ENCODE results near the gene AQP12B. TPM values are rescaled to one million over a fixed set of nuclear protein-coding genes. Genes with fewer than 3 reads are reported as not detected.

AQP12B gene
- total RNA-seq, 1 donor from 2014 or later, result not detected

DNA sequence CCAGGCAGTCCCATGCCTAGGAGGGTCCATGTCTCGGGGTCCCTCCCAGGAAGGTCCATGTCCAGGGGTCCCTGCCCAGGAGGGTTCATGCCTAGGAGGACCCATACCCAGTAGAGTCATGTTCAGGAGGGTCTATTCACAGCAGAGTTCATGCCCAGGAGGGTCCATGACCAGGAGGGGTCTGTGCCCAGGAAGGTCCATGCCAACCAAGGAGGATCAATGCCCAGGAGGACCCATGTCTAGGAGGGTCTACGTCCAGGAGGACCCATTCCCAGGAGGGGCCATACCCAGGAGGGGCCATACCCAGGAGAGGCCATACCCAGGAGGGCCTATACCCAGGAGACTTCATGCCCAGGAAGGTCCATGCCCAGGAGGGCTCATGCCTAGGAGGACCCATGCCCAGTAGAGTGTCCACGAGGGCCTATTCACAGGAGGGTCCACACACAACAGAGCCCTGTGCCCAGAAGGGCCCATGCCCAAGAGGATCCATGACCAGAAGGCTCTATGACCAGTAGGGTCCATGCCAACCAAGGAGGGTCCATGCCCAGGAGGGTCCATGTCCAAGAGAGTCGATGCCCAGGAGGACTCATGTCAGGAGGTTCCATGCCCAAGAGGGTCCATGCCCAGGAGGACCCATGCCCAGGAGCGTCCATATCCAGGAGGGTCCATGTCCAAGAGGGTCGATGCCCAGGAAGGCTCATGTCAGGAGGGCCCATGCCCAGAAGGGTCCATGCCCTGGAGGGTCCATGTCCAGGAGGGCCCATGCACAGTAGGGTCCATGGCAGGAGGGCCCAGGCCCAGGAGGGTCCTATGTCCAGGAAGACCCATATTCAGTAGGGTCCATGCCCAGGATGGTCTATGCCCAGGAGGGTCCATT is 47.3 kb downstream of the AQP12B start:
- H3K27ac Mint-ChIP-seq (ENCODE audit: unreplicated experiment), result no peak overlapping the region
- no peak overlapping the region for H3K4me3 Mint-ChIP-seq (ENCODE audit: unreplicated experiment)
- peaks cover 4% of the 10 kb centered on the region for H3K27me3 Mint-ChIP-seq (ENCODE audit: unreplicated experiment)
- H3K36me3 Mint-ChIP-seq (ENCODE audit: unreplicated experiment), result peaks cover 9% of the 10 kb centered on the region
- no peaks in the 10 kb centered on the region for H3K4me1 Mint-ChIP-seq (ENCODE audit: low read depth, unreplicated experiment)
- TF ChIP-seq, protein P1, sequence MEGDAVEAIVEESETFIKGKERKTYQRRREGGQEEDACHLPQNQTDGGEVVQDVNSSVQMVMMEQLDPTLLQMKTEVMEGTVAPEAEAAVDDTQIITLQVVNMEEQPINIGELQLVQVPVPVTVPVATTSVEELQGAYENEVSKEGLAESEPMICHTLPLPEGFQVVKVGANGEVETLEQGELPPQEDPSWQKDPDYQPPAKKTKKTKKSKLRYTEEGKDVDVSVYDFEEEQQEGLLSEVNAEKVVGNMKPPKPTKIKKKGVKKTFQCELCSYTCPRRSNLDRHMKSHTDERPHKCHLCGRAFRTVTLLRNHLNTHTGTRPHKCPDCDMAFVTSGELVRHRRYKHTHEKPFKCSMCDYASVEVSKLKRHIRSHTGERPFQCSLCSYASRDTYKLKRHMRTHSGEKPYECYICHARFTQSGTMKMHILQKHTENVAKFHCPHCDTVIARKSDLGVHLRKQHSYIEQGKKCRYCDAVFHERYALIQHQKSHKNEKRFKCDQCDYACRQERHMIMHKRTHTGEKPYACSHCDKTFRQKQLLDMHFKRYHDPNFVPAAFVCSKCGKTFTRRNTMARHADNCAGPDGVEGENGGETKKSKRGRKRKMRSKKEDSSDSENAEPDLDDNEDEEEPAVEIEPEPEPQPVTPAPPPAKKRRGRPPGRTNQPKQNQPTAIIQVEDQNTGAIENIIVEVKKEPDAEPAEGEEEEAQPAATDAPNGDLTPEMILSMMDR (IDR thresholded peaks at IDR 0.05; ENCODE audit: partially characterized antibody, unreplicated experiment), result no peak
- H3K9me3 Mint-ChIP-seq (ENCODE audit: unreplicated experiment), result peaks cover 20% of the 10 kb centered on the region
- no peak for DNase-seq

DNA sequence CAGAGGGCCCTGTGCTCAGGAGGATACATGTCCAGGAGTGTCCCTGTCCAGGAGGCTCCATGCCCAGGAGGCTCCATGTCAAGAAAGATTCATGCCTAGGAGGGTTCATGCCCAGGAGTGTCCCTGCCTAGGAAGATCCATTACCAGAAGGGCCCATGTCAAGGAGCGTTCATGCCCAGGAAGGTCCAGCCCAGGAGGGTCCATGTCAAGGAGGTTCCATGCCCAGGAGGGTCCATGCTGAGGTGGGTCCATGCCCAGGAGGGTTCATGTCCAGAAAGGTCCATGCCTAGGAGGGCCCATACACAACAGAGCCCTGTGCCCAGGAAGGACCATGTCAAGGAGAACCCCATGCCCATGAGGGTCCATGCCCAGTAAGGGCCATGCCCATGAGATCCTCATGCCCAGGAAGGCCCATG is 50.4 kb downstream of the AQP12B start:
- Mint-ChIP-seq H3K4me3 (ENCODE audit: unreplicated experiment) (no peak overlapping the region), H3K27ac (ENCODE audit: unreplicated experiment) (no peak overlapping the region), H3K36me3 (ENCODE audit: unreplicated experiment) (peaks cover 9% of the 10 kb centered on the region), H3K9me3 (ENCODE audit: unreplicated experiment) (peaks cover 16% of the 10 kb centered on the region), H3K27me3 (ENCODE audit: unreplicated experiment) (peaks cover 6% of the 10 kb centered on the region), H3K4me1 (ENCODE audit: low read depth, unreplicated experiment) (no peaks in the 10 kb centered on the region)
- TF ChIP-seq, protein P1 (IDR thresholded peaks at IDR 0.05; ENCODE audit: partially characterized antibody, unreplicated experiment), result no peak
- DNase-seq, result no peak

DNA sequence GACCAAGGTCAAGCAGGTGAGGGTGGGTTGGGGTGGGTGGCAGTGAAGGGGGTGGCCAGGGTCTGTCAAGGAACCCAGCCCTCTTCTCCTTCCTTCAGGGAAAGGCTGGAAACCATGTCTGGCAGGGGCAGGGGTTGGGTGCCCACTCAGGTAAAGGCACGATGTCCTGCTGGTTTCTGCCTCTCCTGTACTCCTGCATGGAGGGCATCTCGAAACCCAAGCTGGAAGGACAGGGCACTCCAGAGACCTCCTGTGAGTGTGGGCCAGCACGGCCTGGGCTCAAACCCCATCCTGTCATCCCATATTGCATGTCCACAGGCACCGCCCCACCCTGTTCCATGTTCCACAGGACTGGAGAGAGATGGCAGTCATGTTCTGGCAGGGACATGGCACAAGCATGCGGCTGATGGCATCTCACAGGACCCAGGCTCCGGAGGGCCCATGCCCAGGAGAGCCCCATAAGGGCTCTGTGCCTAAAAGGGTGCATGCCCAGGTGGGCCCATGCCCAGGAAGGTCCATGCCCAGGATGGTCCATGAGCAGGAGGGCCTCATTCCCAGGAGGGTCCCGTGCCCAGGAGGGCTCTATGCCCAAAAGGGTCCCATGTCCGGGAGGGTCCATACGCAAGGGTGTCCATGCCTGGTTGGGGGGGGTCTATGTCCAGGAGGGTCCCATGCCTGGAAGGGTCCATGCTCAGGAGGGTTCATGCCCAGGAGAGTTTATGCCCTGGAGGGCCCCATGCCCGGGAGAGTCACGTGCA is 51.0 kb downstream of the AQP12B start:
- TF ChIP-seq, protein P1 (IDR thresholded peaks at IDR 0.05; ENCODE audit: partially characterized antibody, unreplicated experiment), result no peak
- H3K4me3 Mint-ChIP-seq (ENCODE audit: unreplicated experiment), result no peak overlapping the region
- DNase-seq, result no peak
- no peak overlapping the region for H3K27ac Mint-ChIP-seq (ENCODE audit: unreplicated experiment)
- H3K27me3 Mint-ChIP-seq (ENCODE audit: unreplicated experiment), result peaks cover 6% of the 10 kb centered on the region
- peaks cover 9% of the 10 kb centered on the region for H3K36me3 Mint-ChIP-seq (ENCODE audit: unreplicated experiment)
- H3K9me3 Mint-ChIP-seq (ENCODE audit: unreplicated experiment), result peaks cover 16% of the 10 kb centered on the region
- H3K4me1 Mint-ChIP-seq (ENCODE audit: low read depth, unreplicated experiment), result no peaks in the 10 kb centered on the region

DNA sequence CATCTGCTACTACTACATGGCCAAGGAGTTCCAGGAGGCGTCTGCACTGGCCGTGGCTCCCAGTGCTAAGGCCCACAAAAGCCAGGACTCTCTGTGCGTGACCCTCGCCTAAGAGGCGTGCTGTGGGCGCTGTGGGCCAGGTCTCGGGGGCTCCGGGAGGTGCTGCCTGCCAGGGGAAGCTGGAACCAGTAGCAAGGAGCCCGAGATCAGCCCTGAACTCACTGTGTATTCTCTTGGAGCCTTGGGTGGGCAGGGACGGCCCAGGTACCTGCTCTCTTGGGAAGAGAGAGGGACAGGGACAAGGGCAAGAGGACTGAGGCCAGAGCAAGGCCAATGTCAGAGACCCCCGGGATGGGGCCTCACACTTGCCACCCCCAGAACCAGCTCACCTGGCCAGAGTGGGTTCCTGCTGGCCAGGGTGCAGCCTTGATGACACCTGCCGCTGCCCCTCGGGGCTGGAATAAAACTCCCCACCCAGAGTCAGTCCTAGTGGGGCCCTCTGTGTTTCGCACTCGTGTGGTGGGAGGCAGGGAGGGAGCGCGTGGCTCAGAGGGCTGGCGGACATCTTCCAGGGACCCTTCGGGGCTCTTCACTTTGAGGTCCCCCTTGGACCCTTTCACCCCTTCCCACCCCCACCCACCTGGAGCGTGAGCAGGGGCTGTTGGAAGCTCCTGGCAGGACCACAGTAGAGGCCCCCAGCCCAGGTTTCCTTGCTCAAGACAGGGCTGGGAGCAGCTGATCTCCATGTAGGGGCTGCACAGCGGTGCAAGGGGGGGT is 51.7 kb downstream of the AQP12B start:
- Mint-ChIP-seq H3K36me3 (ENCODE audit: unreplicated experiment) (peaks cover 9% of the 10 kb centered on the region), H3K4me1 (ENCODE audit: low read depth, unreplicated experiment) (no peaks in the 10 kb centered on the region), H3K9me3 (ENCODE audit: unreplicated experiment) (peaks cover 16% of the 10 kb centered on the region), H3K27ac (ENCODE audit: unreplicated experiment) (no peak overlapping the region), H3K4me3 (ENCODE audit: unreplicated experiment) (no peak overlapping the region), H3K27me3 (ENCODE audit: unreplicated experiment) (peaks cover 6% of the 10 kb centered on the region)
- DNase-seq, result no peak
- TF ChIP-seq, protein P1 (IDR thresholded peaks at IDR 0.05; ENCODE audit: partially characterized antibody, unreplicated experiment), result no peak
